CD4-positive, CD25-positive, alpha-beta regulatory T cell (primary cell): ENCODE data around the gene HLA-DOB. TPM values are rescaled to one million over a fixed set of nuclear protein-coding genes. Genes with fewer than 3 reads are reported as not detected.

ENCODE experiments used
- ATAC-seq, 2 donors: fragments of 150-1000 bp; cut with Tn5 transposase; one replicate each; pipeline ENCODE4 v1.10.0; 2021; ENCODE audit warnings: low read depth in 2 of 2, moderate number of reproducible peaks in 2 of 2, moderate library complexity in 1 of 2
- DNase-seq, 3 donors: peaks; one replicate each; pipeline versions ENCODE4 v3.0.0 to v3.0.0-alpha.2; 2012 to 2022; ENCODE audit warnings: mixed read lengths in 1 of 3
- H3K27ac ChIP-seq: one replicate; pipeline ENCODE4 v1.7.0; 2013; ENCODE audit warnings: mild to moderate bottlenecking, low read length; ENCODE audit not compliant: insufficient read depth, poor library complexity, severe bottlenecking
- H3K27me3 ChIP-seq: one replicate; pipeline ENCODE4 v1.7.0; 2013; ENCODE audit warnings: low read length; ENCODE audit not compliant: control insufficient read depth, insufficient read depth
- H3K36me3 ChIP-seq: one replicate; pipeline ENCODE4 v1.7.0; 2013; ENCODE audit warnings: mild to moderate bottlenecking, low read length, moderate library complexity; ENCODE audit not compliant: control insufficient read depth, insufficient read depth
- H3K4me1 ChIP-seq: 2 replicates; pipeline ENCODE4 v1.7.0; 2013; ENCODE audit warnings: mild to moderate bottlenecking, low read length; ENCODE audit not compliant: insufficient read depth, control insufficient read depth, poor library complexity, severe bottlenecking
- H3K4me3 ChIP-seq: one replicate; pipeline ENCODE4 v1.7.0; 2013; ENCODE audit warnings: low read depth, mild to moderate bottlenecking, low read length, moderate library complexity
- H3K9me3 ChIP-seq, 2 experiments: 1 replicate in 1 of 2; 2 replicates in 1 of 2; pipeline ENCODE4 v1.7.0; 2013; ENCODE audit warnings: low read length in 2 of 2, mild to moderate bottlenecking in 1 of 2, moderate library complexity in 1 of 2; ENCODE audit not compliant: control insufficient read depth in 2 of 2
- H3K27ac Mint-ChIP-seq, 3 donors: one replicate each; pipeline ENCODE4 v1.8.0; 2020 to 2022; ENCODE audit warnings: mild to moderate bottlenecking in 3 of 3, mixed read lengths in 3 of 3, moderate library complexity in 2 of 3
- H3K27me3 Mint-ChIP-seq: one replicate; pipeline ENCODE4 v1.8.0; 2022; ENCODE audit warnings: mild to moderate bottlenecking, mixed read lengths
- H3K36me3 Mint-ChIP-seq: one replicate; pipeline ENCODE4 v1.8.0; 2020; ENCODE audit warnings: mixed read lengths
- H3K4me1 Mint-ChIP-seq, 4 donors: one replicate each; pipeline ENCODE4 v1.8.0; 2020 to 2022; ENCODE audit warnings: mixed read lengths in 4 of 4, mild to moderate bottlenecking in 1 of 4
- H3K4me3 Mint-ChIP-seq, 4 donors: one replicate each; pipeline ENCODE4 v1.8.0; 2020 to 2022; ENCODE audit warnings: mild to moderate bottlenecking in 4 of 4, mixed read lengths in 4 of 4, moderate library complexity in 3 of 4
- H3K9me3 Mint-ChIP-seq, 7 donors: one replicate each; pipeline ENCODE4 v1.8.0; 2020 to 2022; ENCODE audit warnings: mixed read lengths in 7 of 7, mild to moderate bottlenecking in 3 of 7, moderate library complexity in 2 of 7
- polyA plus RNA-seq, 4 donors: library from polyadenylated mRNA; unstranded; fragments of 300-500 nt; fragmentation: Illumina TruSeq; gene quantifications; one replicate each; pipeline ENCODE4 v1.2.3, GENCODE V29; 2021
- total RNA-seq: library from RNA; stranded (reverse); gene quantifications from one replicate; pipeline ENCODE4 v1.2.3, GENCODE V29; 2022

Gene HLA-DOB
- total and polyA plus RNA-seq, 5 donors from 2014 or later, result 0.31 to 6.8 (median 2.7) TPM

GRCh38 chr6:32842021-32842650 lies 25.3 kb upstream of the HLA-DOB start:
- DNase-seq, result no peak
- H3K27ac Mint-ChIP-seq, result peak overlapping the region; percentile 98 to 100 (median 100)
- no peaks in the 10 kb centered on the region for H3K9me3 Mint-ChIP-seq
- H3K9me3 ChIP-seq, result no peaks in the 10 kb centered on the region
- H3K4me3 ChIP-seq, result peak overlapping the region; percentile 94
- peaks cover 4% of the 10 kb centered on the region for H3K27me3 Mint-ChIP-seq
- H3K4me1 Mint-ChIP-seq, result peaks cover 12 to 75% (median 50%) of the 10 kb centered on the region in 4 donors
- peaks cover 54% of the 10 kb centered on the region for H3K36me3 Mint-ChIP-seq
- no peak for ATAC-seq
- peak overlapping the region; percentile 96 to 99 (median 98) for H3K4me3 Mint-ChIP-seq
- H3K27me3 ChIP-seq, result no peaks in the 10 kb centered on the region
- H3K36me3 ChIP-seq, result peaks cover 37% of the 10 kb centered on the region
- peaks cover 85% of the 10 kb centered on the region for H3K4me1 ChIP-seq
- peak overlapping the region; percentile 99 for H3K27ac ChIP-seq

- Mint-ChIP-seq H3K36me3 (peaks cover 54% of the 10 kb centered on the region), H3K4me1 (peaks cover 25 to 75% (median 57%) of the 10 kb centered on the region in 4 donors), H3K27ac (peak overlapping the region; percentile 85 to 100 (median 98)), H3K27me3 (peaks cover 4% of the 10 kb centered on the region), H3K9me3 (no peaks in the 10 kb centered on the region), H3K4me3 (peak overlapping the region; percentile 96 to 99 (median 98))
- Histone ChIP-seq H3K27ac (peak overlapping the region; percentile 99), H3K36me3 (peaks cover 32% of the 10 kb centered on the region), H3K27me3 (no peaks in the 10 kb centered on the region), H3K9me3 (no peaks in the 10 kb centered on the region), H3K4me1 (peaks cover 84% of the 10 kb centered on the region), H3K4me3 (peak overlapping the region; percentile 43)
- ATAC-seq, result no peak
- peak in 2 of 3 donors; percentile 48 to 75 for DNase-seq
Observed at GRCh38 chr6:32840604-32841246, 23.9 kb upstream of the HLA-DOB start.

DNA sequence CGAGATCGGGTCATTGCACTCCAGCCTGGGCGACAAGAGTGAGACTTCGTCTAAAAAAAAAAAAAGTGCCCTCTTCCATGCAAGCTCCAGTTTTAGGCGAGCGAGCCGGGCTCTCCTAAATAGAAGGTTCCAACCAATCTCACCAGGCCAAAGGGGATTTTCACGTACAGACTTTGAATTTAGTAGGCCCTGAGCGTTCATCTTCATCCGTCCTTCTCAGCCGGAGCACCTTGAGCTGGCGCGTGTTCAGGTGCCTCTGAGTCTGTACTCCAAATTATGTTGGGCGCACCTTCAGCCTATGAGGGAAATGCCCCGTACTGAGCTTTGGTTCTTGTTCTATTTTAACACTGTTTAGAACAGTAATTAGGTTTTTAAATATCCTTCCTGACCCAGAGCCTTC lies 22.6 kb upstream of the HLA-DOB start:
- no peaks in the 10 kb centered on the region for H3K27me3 ChIP-seq
- peaks cover 55% of the 10 kb centered on the region for H3K36me3 Mint-ChIP-seq
- ATAC-seq (no peak), DNase-seq (no peak)
- peak overlapping the region; percentile 33 to 97 (median 96) for H3K4me3 Mint-ChIP-seq
- H3K36me3 ChIP-seq, result peaks cover 38% of the 10 kb centered on the region
- peaks cover 32 to 82% (median 64%) of the 10 kb centered on the region in 4 donors for H3K4me1 Mint-ChIP-seq
- H3K27me3 Mint-ChIP-seq, result no peaks in the 10 kb centered on the region
- H3K9me3 ChIP-seq, result no peaks in the 10 kb centered on the region
- no peak overlapping the region for H3K4me3 ChIP-seq
- peak overlapping the region; percentile 85 to 100 (median 98) for H3K27ac Mint-ChIP-seq
- peak overlapping the region; percentile 99 for H3K27ac ChIP-seq
- no peaks in the 10 kb centered on the region for H3K9me3 Mint-ChIP-seq
- H3K4me1 ChIP-seq, result peaks cover 82% of the 10 kb centered on the region

DNA sequence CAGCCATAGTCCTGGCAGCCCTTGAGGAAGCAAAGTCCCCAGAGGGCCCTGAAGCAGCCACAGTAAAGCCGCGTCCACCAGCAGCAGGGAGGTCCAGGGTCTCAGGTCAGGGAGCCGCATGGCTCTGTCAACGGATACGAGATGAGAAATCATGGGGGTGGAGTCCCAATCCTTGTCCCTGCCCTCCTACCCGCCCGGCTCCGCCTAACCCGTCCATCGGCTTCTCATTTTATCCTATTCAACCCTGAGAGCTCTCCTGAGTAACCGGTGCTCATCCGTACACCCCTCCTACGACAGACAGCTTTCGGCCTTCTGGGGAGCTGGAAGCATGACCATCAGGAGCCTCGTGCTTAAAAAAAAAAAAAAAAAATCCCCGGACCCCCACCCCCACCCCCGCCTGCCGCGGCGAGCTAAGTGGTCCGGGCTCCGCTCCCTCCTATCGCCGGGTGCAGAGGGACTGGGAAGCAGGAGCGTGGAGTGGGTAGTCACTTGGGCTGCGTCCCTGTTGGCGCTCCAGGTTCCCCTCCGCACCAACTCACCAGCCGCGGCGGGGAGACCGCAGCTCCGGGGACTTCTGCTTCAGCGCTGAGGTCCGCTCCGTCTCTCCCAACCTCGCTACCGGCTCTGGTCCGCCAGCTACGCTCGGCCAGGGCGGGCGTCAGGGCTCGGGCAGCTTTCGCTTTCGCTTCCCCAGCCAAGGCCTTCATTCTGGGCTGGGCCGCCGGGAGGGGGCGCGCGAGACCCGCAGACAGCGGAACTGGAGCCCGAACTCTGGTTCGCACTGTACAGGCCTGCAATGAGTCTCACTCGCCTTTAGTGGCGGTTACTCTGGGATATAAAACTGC lies 21.5 kb upstream of the HLA-DOB start, which contains the start of gene TAP2:
TAP2 (minus strand) TSS at position 626 of the 845 bp plus-strand sequence; CDS start at position 120, 506 bp downstream.
- Histone ChIP-seq H3K27me3 (no peaks in the 10 kb centered on the region), H3K4me3 (peak within 1 kb of the TSS; percentile 87), H3K36me3 (peaks cover 49% of the 10 kb centered on the region), H3K27ac (peak within 1 kb of the TSS; percentile 99), H3K4me1 (peaks cover 78% of the 10 kb centered on the region), H3K9me3 (no peaks in the 10 kb centered on the region)
- H3K27ac Mint-ChIP-seq, result peak within 1 kb of the TSS; percentile 97 to 100 (median 98)
- H3K4me3 Mint-ChIP-seq, result peak within 1 kb of the TSS; percentile 95 to 97 (median 96)
- H3K9me3 Mint-ChIP-seq, result no peaks in the 10 kb centered on the region
- peaks cover 65% of the 10 kb centered on the region for H3K36me3 Mint-ChIP-seq
- peaks cover 40 to 92% (median 74%) of the 10 kb centered on the region in 4 donors for H3K4me1 Mint-ChIP-seq
- DNase-seq (peak; percentile 95 to 97 (median 96)), ATAC-seq (peak; percentile 93 to 95)
- H3K27me3 Mint-ChIP-seq, result no peaks in the 10 kb centered on the region

- peak overlapping the region; percentile 97 to 100 (median 98) for H3K27ac Mint-ChIP-seq
- Histone ChIP-seq H3K27ac (peak overlapping the region; percentile 99), H3K9me3 (no peaks in the 10 kb centered on the region), H3K4me1 (peaks cover 71% of the 10 kb centered on the region), H3K4me3 (peak overlapping the region; percentile 87), H3K36me3 (peaks cover 53% of the 10 kb centered on the region), H3K27me3 (no peaks in the 10 kb centered on the region)
- peak overlapping the region; percentile 95 to 97 (median 96) for H3K4me3 Mint-ChIP-seq
- peaks cover 40 to 92% (median 78%) of the 10 kb centered on the region in 4 donors for H3K4me1 Mint-ChIP-seq
- no peaks in the 10 kb centered on the region for H3K9me3 Mint-ChIP-seq
- H3K27me3 Mint-ChIP-seq, result no peaks in the 10 kb centered on the region
- DNase-seq (no peak), ATAC-seq (no peak)
- peaks cover 65% of the 10 kb centered on the region for H3K36me3 Mint-ChIP-seq
Observed at GRCh38 chr6:32837651-32838113, 20.9 kb upstream of the HLA-DOB start.

- Histone ChIP-seq H3K27me3 (no peaks in the 10 kb centered on the region), H3K36me3 (peaks cover 54% of the 10 kb centered on the region), H3K4me3 (peak overlapping the region; percentile 87), H3K4me1 (peaks cover 63% of the 10 kb centered on the region), H3K9me3 (no peaks in the 10 kb centered on the region), H3K27ac (peak overlapping the region; percentile 99)
- Mint-ChIP-seq H3K4me3 (peak overlapping the region; percentile 95 to 97 (median 96)), H3K27ac (peak overlapping the region; percentile 97 to 100 (median 98)), H3K27me3 (no peaks in the 10 kb centered on the region), H3K9me3 (no peaks in the 10 kb centered on the region), H3K36me3 (peaks cover 67% of the 10 kb centered on the region), H3K4me1 (peaks cover 35 to 89% (median 74%) of the 10 kb centered on the region in 4 donors)
- DNase-seq (no peak), ATAC-seq (no peak)
Observed at GRCh38 chr6:32836873-32837272, 20.1 kb upstream of the HLA-DOB start.

GRCh38 chr6:32835167-32835893 lies 18.5 kb upstream of the HLA-DOB start:
- H3K27me3 Mint-ChIP-seq, result no peaks in the 10 kb centered on the region
- no peak for DNase-seq
- peaks cover 67% of the 10 kb centered on the region for H3K36me3 Mint-ChIP-seq
- no peaks in the 10 kb centered on the region for H3K9me3 ChIP-seq
- H3K9me3 Mint-ChIP-seq, result no peaks in the 10 kb centered on the region
- peaks cover 48% of the 10 kb centered on the region for H3K4me1 ChIP-seq
- H3K27ac Mint-ChIP-seq, result peak overlapping the region; percentile 52 to 100 (median 84)
- ATAC-seq, result no peak
- H3K27ac ChIP-seq, result no peak overlapping the region
- peaks cover 60% of the 10 kb centered on the region for H3K36me3 ChIP-seq
- H3K4me1 Mint-ChIP-seq, result peaks cover 35 to 78% (median 68%) of the 10 kb centered on the region in 4 donors
- peak overlapping the region; percentile 40 to 97 (median 84) for H3K4me3 Mint-ChIP-seq
- H3K27me3 ChIP-seq, result no peaks in the 10 kb centered on the region
- peak overlapping the region; percentile 87 for H3K4me3 ChIP-seq
